DOHH2 (cell line): ENCODE results near the gene NPBWR2.
A peak's percentile ranks its signal among the peaks of the same experiment; 100 is the strongest.

ENCODE experiments used
- H3F3A ChIP-seq: fragments of 200-600 bp; sonication (generic), shearing (Covaris generic); 2 replicates; pipeline ENCODE4 v1.6.0; 2016; ENCODE audit warnings: antibody characterized with exemption, mild to moderate bottlenecking; ENCODE audit not compliant: control insufficient read depth, insufficient read depth
- H3K27ac ChIP-seq: fragments of 200-600 bp; sonication (generic); 2 replicates; pipeline ENCODE4 v1.5.1; 2014; ENCODE audit warnings: low read depth, mild to moderate bottlenecking, low read length, moderate library complexity
- H3K27me3 ChIP-seq: fragments of 200-600 bp; sonication (generic); 2 replicates; pipeline ENCODE4 v1.6.1; 2014; ENCODE audit warnings: mild to moderate bottlenecking, low read length, mixed read lengths; ENCODE audit not compliant: control insufficient read depth
- H3K36me3 ChIP-seq: fragments of 200-600 bp; sonication (generic); 2 replicates; pipeline ENCODE4 v1.6.1; 2014; ENCODE audit warnings: mild to moderate bottlenecking, low read length, moderate library complexity, mixed read lengths; ENCODE audit not compliant: control insufficient read depth
- H3K4me1 ChIP-seq: fragments of 200-600 bp; sonication (generic); 2 replicates; pipeline ENCODE4 v1.6.1; 2014; ENCODE audit warnings: mild to moderate bottlenecking, low read length, mixed read lengths; ENCODE audit not compliant: control insufficient read depth
- H3K4me2 ChIP-seq: fragments of 200-600 bp; sonication (generic); 2 replicates; pipeline ENCODE4 v1.6.0; 2014; ENCODE audit warnings: mild to moderate bottlenecking, low read length, moderate library complexity
- H3K4me3 ChIP-seq: fragments of 200-600 bp; sonication (generic); 2 replicates; pipeline ENCODE4 v1.5.1; 2014; ENCODE audit warnings: mild to moderate bottlenecking, low read length, mixed read lengths
- H3K79me2 ChIP-seq: fragments of 200-600 bp; sonication (generic); 2 replicates; pipeline ENCODE4 v1.6.1; 2014; ENCODE audit warnings: mild to moderate bottlenecking, low read length, mixed read lengths; ENCODE audit not compliant: control insufficient read depth
- H3K9me2 ChIP-seq: fragments of 200-600 bp; sonication (generic); replicated peaks from 2 replicates; pipeline ENCODE4 v1.6.1; 2014; ENCODE audit warnings: mild to moderate bottlenecking, low read length, mixed read lengths; ENCODE audit not compliant: control insufficient read depth
- H3K9me3 ChIP-seq: fragments of 200-600 bp; sonication (generic); 2 replicates; pipeline ENCODE4 v1.6.1; 2014; ENCODE audit warnings: antibody characterized with exemption, low read length, mixed read lengths; ENCODE audit not compliant: control insufficient read depth, insufficient read depth
- H4K20me1 ChIP-seq: fragments of 200-600 bp; sonication (generic); 2 replicates; pipeline ENCODE4 v1.6.0; 2014; ENCODE audit warnings: low read depth, mild to moderate bottlenecking, antibody characterized with exemption, low read length, moderate library complexity; ENCODE audit not compliant: control insufficient read depth, insufficient read depth
- CTCF ChIP-seq: fragments of 200-600 bp; sonication (generic); IDR thresholded peaks from one replicate; pipeline ENCODE4 v1.5.1; 2014; ENCODE audit warnings: antibody characterized with exemption, mild to moderate bottlenecking, low read depth, low read length; ENCODE audit not compliant: poor library complexity, severe bottlenecking
- EZH2phosphoT487 ChIP-seq: fragments of 200-600 bp; sonication (generic); IDR thresholded peaks from 2 replicates; pipeline ENCODE4 v1.6.1; 2017; ENCODE audit warnings: borderline replicate concordance, mild to moderate bottlenecking, antibody characterized with exemption, low read length, moderate library complexity, mixed read lengths

The NPBWR2 gene

GRCh38 chr20:64058536-64058935 lies 48.8 kb downstream of the NPBWR2 start:
- Histone ChIP-seq H3K4me3 (peak overlapping the region; percentile 54), H3K9me2 (no peaks in the 10 kb centered on the region), H3K4me2 (peak overlapping the region; percentile 66), H3F3A (no peaks in the 10 kb centered on the region), H3K79me2 (peaks cover 4% of the 10 kb centered on the region), H3K27ac (no peak overlapping the region), H3K9me3 (no peaks in the 10 kb centered on the region), H3K36me3 (no peaks in the 10 kb centered on the region), H4K20me1 (no peaks in the 10 kb centered on the region), H3K4me1 (peaks cover 26% of the 10 kb centered on the region), H3K27me3 (peaks cover 19% of the 10 kb centered on the region)
- TF ChIP-seq CTCF: no peak
- TF ChIP-seq EZH2phosphoT487: no peak

- TF ChIP-seq EZH2phosphoT487 (no peak), CTCF (peak; percentile 87)
- Histone ChIP-seq H3K27me3 (peaks cover 24% of the 10 kb centered on the region), H3F3A (no peaks in the 10 kb centered on the region), H3K4me2 (peak overlapping the region; percentile 66), H3K27ac (no peak overlapping the region), H3K9me3 (no peaks in the 10 kb centered on the region), H3K36me3 (no peaks in the 10 kb centered on the region), H3K4me3 (peak overlapping the region; percentile 54), H3K79me2 (no peaks in the 10 kb centered on the region), H4K20me1 (no peaks in the 10 kb centered on the region), H3K4me1 (peaks cover 24% of the 10 kb centered on the region), H3K9me2 (no peaks in the 10 kb centered on the region)
These were observed 49.5 kb downstream of the NPBWR2 start for GRCh38 chr20:64057628-64058498.

GRCh38 chr20:64056889-64057627 lies 50.3 kb downstream of the NPBWR2 start:
- Histone ChIP-seq H3K9me3 (no peaks in the 10 kb centered on the region), H3K4me2 (peak overlapping the region; percentile 66; the same call in 1 of the 2 replicates), H3K27ac (no peak overlapping the region), H3K4me1 (peaks cover 17% of the 10 kb centered on the region), H3F3A (no peaks in the 10 kb centered on the region), H3K27me3 (peaks cover 31% of the 10 kb centered on the region), H3K4me3 (no peak overlapping the region), H3K36me3 (no peaks in the 10 kb centered on the region), H3K9me2 (no peaks in the 10 kb centered on the region), H4K20me1 (no peaks in the 10 kb centered on the region), H3K79me2 (no peaks in the 10 kb centered on the region)
- no peak for TF ChIP-seq EZH2phosphoT487
- TF ChIP-seq CTCF: no peak
